Liver (tissue), 3 donors: ENCODE measurements around the gene TCEAL2.

Experiments used
- ATF3 ChIP-seq: IDR thresholded peaks from 2 replicates; pipeline ENCODE4 v1.6.1; 2016; ENCODE audit warnings: antibody characterized with exemption
- CTCF ChIP-seq: fragments of 150-350 bp; IDR thresholded peaks from 2 replicates; pipeline ENCODE4 v1.5.1; 2017; ENCODE audit warnings: improper control_type of control experiment, low read depth, low read length; ENCODE audit not compliant: missing input control
- EGR1 ChIP-seq, 2 donors: IDR thresholded peaks; 2 replicates each; pipeline ENCODE4 v1.6.1; 2016 to 2018; ENCODE audit warnings: antibody characterized with exemption in 2 of 2, low read depth in 2 of 2
- TAF1 ChIP-seq: conservative IDR thresholded peaks from 2 replicates; pipeline ENCODE4 v1.6.1; 2016; ENCODE audit warnings: antibody characterized with exemption, mild to moderate bottlenecking
- YY1 ChIP-seq: IDR thresholded peaks from 2 replicates; pipeline ENCODE4 v1.6.1; 2016; ENCODE audit warnings: antibody characterized with exemption, mild to moderate bottlenecking
- donor health status: healthy.
- donor health status: healthy.

- TF ChIP-seq ATF3 (no peak), CTCF (no peak), TAF1 (no peak), YY1 (no peak), EGR1 (IDR thresholded peaks at IDR 0.05; ENCODE audit: low read depth in 2 of 2) (no peak)
Observed at GRCh38 chrX:102115748-102116147, 9.7 kb upstream of the TCEAL2 start.
